Renal cortex interstitium (tissue), 15 donors: ENCODE results near the gene THUMPD2. TPM values are rescaled to one million over a fixed set of nuclear protein-coding genes. Genes with fewer than 3 reads are reported as not detected.
A peak's percentile ranks its signal among the peaks of the same experiment; 100 is the strongest.
"Not testable (repeated sequence)": the region's sequence is repeated elsewhere in the genome, so short reads cannot be mapped to it uniquely, and the experiment has no call there.

Source experiments
- DNase-seq, 11 donors: peaks; one replicate each; pipeline ENCODE4 v3.0.0-alpha.2; 2013; ENCODE audit warnings: low read depth in 9 of 11, low spot score in 4 of 11; ENCODE audit errors: extremely low read depth in 1 of 11
- long read RNA-seq, 16 experiments: transcript quantifications; one replicate each; lab custom pipeline, GENCODE V29; 2026
- polyA plus RNA-seq, 3 donors: library from polyadenylated mRNA; unstranded; fragments of 120-200 nt; gene quantifications; one replicate each; pipeline ENCODE4 v1.2.1, GENCODE V29; 2013; ENCODE audit not compliant: insufficient read length in 3 of 3

THUMPD2 gene
- 10 to 100 TPM; 18.1 to 29.0 (median 20.3) TPM for polyA plus RNA-seq
- long read RNA-seq, donor 1, partial matches to known transcripts, result 5 of 6 reads
- long read RNA-seq, donor 1, other reads (novel, unspliced or antisense), result 0 of 6 reads
- long read RNA-seq, donor 2, result 0 reads
- long read RNA-seq, donor 3, partial matches to known transcripts, result 0 of 1 reads
- long read RNA-seq, donor 3, other reads (novel, unspliced or antisense), result 0 of 1 reads
- long read RNA-seq, donor 4, partial matches to known transcripts, result 0 of 4 reads
- long read RNA-seq, donor 4, other reads (novel, unspliced or antisense), result 0 of 4 reads
- long read RNA-seq, donor 5, result 0 reads
- long read RNA-seq, donor 6, partial matches to known transcripts, result 6 of 10 reads
- long read RNA-seq, donor 6, other reads (novel, unspliced or antisense), result 0 of 10 reads
- long read RNA-seq, donor 7, partial matches to known transcripts, result 0 of 3 reads
- long read RNA-seq, donor 7, other reads (novel, unspliced or antisense), result 0 of 3 reads
- long read RNA-seq, donor 8, partial matches to known transcripts, result 5 of 9 reads
- long read RNA-seq, donor 8, other reads (novel, unspliced or antisense), result 0 of 9 reads
- long read RNA-seq, donor 9, partial matches to known transcripts, result 0 of 2 reads
- long read RNA-seq, donor 9, other reads (novel, unspliced or antisense), result 0 of 2 reads
- long read RNA-seq, donor 10, partial matches to known transcripts, result 7 of 9 reads
- long read RNA-seq, donor 10, other reads (novel, unspliced or antisense), result 0 of 9 reads
- long read RNA-seq, donor 11, partial matches to known transcripts, result 0 of 1 reads
- long read RNA-seq, donor 11, other reads (novel, unspliced or antisense), result 0 of 1 reads
- long read RNA-seq, donor 12, partial matches to known transcripts, result 0 of 1 reads
- long read RNA-seq, donor 12, other reads (novel, unspliced or antisense), result 0 of 1 reads
- long read RNA-seq, donor 13, partial matches to known transcripts, result 11 of 11 reads
- long read RNA-seq, donor 13, other reads (novel, unspliced or antisense), result 0 of 11 reads
- long read RNA-seq, donor 14, partial matches to known transcripts, result 0 of 2 reads
- long read RNA-seq, donor 14, other reads (novel, unspliced or antisense), result 0 of 2 reads
- long read RNA-seq, donor 15, partial matches to known transcripts, result 0 of 1 reads
- long read RNA-seq, donor 15, other reads (novel, unspliced or antisense), result 0 of 1 reads
- long read RNA-seq, donor 16, partial matches to known transcripts, result 18 of 24 reads
- long read RNA-seq, donor 16, other reads (novel, unspliced or antisense), result 0 of 24 reads

- DNase-seq, result peak in 8 of 11 donors; percentile 48 to 80 (median 74)
These were observed at the start of gene THUMPD2 for GRCh38 chr2:39778775-39779340. Gene THUMPD2, minus strand, starts transcription at chr2:39779258. Its CDS starts 19 bp downstream, at chr2:39779239.

GRCh38 chr2:39821871-39822270 is 42.8 kb upstream of the THUMPD2 start:
- DNase-seq, result no peak

- no peak for DNase-seq
These were observed 37.8 kb upstream of the THUMPD2 start for GRCh38 chr2:39816845-39817244.

- no peak for DNase-seq
These were observed 37.4 kb upstream of the THUMPD2 start for GRCh38 chr2:39816428-39816827.

GRCh38 chr2:39805936-39806608 is 27.0 kb upstream of the THUMPD2 start:
- no peak for DNase-seq

GRCh38 chr2:39803839-39804238 is 24.8 kb upstream of the THUMPD2 start:
- DNase-seq, result no peak

GRCh38 chr2:39800752-39801151 is 21.7 kb upstream of the THUMPD2 start:
- DNase-seq, result no peak

GRCh38 chr2:39796134-39796533 is 17.1 kb upstream of the THUMPD2 start:
- no peak for DNase-seq

- not testable (repeated sequence) for DNase-seq
These were observed 11.3 kb upstream of the THUMPD2 start for GRCh38 chr2:39790216-39790818.

- DNase-seq, result no peak
These were observed 8.9 kb upstream of the THUMPD2 start for GRCh38 chr2:39787950-39788349.

GRCh38 chr2:39786761-39787522 is 7.9 kb upstream of the THUMPD2 start:
- no peak for DNase-seq

GRCh38 chr2:39782591-39782990 is 3.5 kb upstream of the THUMPD2 start:
- DNase-seq, result no peak

GRCh38 chr2:39781697-39782096 is 2.6 kb upstream of the THUMPD2 start:
- DNase-seq, result no peak

- DNase-seq, result peak in 3 of 11 donors; percentile 19 to 37 (median 20)
These were observed 2.0 kb upstream of the THUMPD2 start for GRCh38 chr2:39780825-39781600.

- DNase-seq, result peak in 4 of 11 donors; percentile 12 to 33 (median 24)
These were observed 869 bp upstream of the THUMPD2 start for GRCh38 chr2:39779927-39780326.

GRCh38 chr2:39779341-39779851 is 338 bp upstream of the THUMPD2 start:
- peak in 1 of 11 donors; percentile 17 for DNase-seq
